Stimulated activated naive CD4-positive, alpha-beta T cell (primary cell): ENCODE data around the gene SCAI.
"Not testable (repeated sequence)": the region's sequence is repeated elsewhere in the genome, so short reads cannot be mapped to it uniquely, and the experiment has no call there.

ENCODE experiments used
- DNase-seq, 6 experiments: peaks; one replicate each; lab custom pipeline; 2025; lab: John Stamatoyannopoulos, UW

SCAI gene

DNA sequence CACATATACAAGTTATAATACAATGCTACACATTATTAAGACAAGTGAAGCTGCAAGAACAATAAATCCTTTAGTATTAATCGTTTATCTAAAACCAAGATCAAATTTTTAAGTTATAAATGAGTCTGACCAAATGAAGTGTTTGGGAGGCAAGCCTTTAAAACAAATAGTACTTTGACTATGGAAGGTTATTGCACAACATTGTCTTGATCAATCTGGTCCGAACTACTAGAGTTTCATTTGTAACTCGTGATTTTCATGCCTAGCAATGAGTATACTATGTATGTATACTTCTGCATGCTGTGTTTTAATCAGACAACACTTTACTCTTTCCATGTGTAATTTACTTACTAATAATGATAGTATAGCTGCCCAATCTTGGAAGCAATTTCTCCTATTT lies 115.3 kb downstream of the SCAI start:
- no peak for DNase-seq

DNA sequence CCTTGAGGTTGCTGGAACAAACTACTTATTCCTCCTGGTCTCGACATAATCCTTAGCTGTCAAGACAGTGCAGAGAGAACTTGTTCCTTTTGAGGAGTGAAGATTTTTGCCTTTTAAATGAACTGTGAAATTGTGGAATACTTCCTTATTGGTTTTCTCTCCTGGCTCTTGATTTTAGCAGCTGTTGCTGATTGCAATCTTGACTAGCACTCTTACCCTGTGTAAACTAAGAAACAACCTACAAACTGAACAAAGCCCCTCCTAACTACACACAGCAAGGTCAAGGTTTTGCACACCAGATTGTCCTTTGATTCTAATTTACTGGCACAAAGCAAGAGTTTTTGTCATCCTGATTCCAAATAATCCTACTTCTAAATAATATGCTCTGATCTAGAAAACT lies 118.4 kb downstream of the SCAI start:
- no peak for DNase-seq

DNA sequence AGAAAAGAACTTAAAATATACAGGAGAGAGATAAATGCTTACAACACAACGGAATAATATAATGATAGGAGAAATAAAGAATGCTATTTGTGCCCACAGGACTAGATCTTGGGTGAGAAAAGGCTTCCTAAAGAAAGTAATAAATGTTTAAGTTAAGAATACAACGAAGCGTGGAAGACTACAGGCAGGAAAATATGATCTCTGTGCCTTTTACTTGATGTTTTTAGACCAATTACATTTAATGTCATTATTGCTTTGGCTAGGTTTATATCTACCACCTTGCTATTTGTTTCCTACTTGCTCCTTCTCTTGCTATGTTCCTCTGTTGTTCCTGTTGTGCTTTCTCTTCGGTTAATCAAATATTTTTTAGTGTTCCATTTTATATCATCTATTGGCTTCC lies 122.3 kb downstream of the SCAI start:
- DNase-seq: no peak

GRCh38 chr9:125015655-125016054 lies 127.7 kb downstream of the SCAI start:
- not testable (repeated sequence) for DNase-seq

DNA sequence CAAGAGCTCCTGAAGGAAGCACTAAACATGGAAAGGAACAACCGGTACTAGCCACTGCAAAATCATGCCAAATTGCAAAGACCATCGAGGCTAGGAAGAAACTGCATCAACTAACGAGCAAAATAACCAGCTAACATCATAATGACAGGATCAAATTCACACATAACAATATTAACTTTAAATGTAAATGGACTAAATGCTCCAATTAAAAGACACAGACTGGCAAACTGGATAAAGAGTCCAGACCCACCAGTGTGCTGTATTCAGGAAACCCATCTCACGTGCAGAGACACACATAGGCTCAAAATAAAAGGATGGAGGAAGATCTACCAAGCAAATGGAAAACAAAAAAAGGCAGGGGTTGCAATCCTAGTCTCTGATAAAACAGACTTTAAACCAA lies 131.3 kb downstream of the SCAI start:
- not testable (repeated sequence) for DNase-seq

GRCh38 chr9:125008599-125008998 lies 134.7 kb downstream of the SCAI start:
- DNase-seq: no peak

GRCh38 chr9:125003332-125003731 lies 140.0 kb downstream of the SCAI start:
- no peak for DNase-seq

GRCh38 chr9:124983698-124984097 lies 159.6 kb downstream of the SCAI start:
- no peak for DNase-seq

DNA sequence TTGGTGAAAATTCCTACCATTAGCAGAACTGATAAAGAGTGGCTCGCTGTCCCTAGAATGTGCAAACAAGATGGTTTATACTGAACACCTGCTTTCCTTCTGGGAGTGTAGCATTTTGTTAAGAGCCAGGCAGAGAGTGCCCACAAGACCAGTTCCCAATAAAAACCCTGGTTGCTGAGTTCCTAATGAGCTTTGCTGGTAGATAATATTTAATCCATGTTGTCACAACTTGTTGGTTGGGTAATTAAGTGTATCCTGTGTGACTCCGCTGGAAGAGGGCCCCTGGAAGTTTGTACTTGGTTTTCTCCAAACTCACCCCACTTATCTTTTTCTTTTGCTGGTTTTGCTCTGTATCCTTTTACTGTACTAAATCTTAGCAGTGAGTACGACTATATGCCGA lies 162.9 kb downstream of the SCAI start:
- no peak for DNase-seq

DNA sequence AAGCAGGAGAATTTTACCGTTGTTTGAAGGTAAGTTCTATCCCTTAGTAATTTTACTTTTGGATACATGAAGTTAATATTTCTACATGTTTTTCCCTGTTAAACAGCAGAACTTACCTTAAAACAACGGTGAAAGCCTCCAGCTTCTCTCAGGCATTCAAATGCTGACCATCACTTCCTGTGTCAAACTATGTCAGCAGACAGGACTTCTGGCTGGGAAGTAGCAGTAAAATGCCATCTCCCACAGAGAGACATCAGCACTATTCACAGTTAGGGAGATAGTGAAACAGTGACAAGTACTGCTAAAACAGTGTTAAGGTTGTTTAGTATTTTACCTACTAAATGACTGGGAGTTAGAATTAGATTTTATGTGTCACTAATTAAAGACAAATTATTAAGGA lies 168.2 kb downstream of the SCAI start:
- no peak for DNase-seq

- DNase-seq: no peak
Measured at GRCh38 chr9:124973807-124974206, 169.5 kb downstream of the SCAI start.

- DNase-seq: no peak
Measured at GRCh38 chr9:124972241-124972770, 171.0 kb downstream of the SCAI start.

DNA sequence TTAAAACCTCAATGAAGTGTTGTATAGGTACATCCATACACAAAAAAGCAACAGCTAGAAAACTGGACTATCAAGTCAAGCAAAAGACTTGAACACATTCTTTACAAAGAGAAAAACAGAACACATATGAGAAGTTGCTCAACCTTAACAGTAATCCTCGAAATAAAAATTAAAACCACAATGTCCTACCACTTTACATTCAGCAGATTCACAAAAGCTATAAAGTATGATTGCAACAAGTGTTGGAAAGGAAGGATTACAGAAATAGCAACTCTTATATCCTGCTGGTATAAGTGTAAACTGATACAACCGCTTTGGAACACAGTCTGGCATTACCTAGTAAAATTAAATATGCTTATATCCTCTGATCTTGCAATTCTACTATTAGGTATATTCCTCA lies 173.9 kb downstream of the SCAI start:
- DNase-seq: no peak

- no peak for DNase-seq
Measured at GRCh38 chr9:124968238-124968637, 175.1 kb downstream of the SCAI start.

DNA sequence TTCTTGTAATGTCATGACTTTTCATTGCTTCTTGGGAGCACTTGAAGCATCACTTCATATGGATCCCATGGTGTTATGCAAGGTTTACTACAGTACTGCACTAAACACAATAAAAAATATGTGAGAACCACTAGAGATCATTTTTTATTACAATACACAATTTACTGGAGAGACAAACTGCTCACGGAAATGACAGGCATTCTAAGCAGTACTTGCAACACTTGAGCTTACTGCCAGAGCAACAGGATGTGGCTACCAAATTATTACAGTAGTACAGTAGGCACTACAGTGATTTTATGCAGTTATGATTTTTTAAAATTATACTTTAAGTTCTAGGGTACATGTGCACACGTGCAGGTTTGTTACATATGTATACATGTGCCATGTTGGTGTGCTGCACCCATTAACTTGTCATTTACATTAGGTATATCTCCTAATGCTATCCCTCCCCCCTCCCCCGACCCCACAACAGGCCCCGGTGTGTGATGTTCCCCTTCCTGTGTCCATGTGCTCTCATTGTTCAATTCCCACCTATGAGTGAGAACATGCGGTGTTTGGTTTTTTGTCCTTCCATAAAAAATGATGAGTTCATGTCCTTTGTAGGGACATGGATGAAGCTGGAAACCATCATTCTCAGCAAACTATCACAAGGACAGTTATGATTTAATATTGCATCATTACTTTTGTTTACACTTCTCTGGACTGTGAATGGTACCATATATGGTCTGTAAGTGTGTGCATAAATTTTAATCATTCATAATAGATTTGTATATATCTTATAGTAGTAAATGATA lies 177.4 kb downstream of the SCAI start:
- peak in 3 of 6 experiments; percentile 74 to 76 (median 75) for DNase-seq

DNA sequence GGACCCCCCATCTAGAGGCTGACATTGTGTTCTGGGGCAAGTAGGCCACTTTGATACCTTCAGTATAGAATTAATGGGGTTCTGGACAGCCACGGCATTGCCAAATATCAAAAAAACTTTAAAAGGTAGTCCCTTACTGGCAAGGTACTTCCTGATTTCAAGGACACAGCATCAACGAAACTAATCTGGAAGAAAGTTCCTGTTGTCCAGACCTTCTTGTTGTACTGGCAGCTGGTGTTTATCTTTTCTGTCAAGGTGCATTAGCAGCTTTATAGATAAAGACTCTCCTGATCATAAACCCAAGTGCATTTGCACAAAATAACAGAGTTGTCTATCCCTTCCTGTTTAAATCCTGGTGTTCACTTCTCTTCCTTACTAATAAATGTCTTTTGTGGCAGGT lies 178.7 kb downstream of the SCAI start:
- peak in 1 of 6 experiments; percentile 4 for DNase-seq

DNA sequence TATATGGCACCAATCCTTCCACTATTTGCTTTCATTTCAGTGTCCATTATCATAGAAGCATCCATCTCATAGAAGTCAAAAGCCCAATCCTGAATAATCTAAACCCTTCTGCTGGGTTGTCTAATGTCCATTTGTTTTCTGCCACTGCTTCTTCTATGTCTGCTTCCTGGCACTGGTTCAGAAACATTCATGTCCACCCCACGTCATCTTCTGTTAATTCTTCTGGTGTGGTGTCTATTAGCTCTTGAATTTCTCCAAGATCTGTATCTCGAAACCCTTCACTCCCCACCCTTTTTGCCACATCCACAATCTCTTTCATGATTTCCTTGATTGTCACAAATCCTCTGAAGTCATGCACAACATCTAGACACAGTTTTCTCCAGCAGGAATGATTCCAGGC lies 179.3 kb downstream of the SCAI start:
- DNase-seq: no peak

DNA sequence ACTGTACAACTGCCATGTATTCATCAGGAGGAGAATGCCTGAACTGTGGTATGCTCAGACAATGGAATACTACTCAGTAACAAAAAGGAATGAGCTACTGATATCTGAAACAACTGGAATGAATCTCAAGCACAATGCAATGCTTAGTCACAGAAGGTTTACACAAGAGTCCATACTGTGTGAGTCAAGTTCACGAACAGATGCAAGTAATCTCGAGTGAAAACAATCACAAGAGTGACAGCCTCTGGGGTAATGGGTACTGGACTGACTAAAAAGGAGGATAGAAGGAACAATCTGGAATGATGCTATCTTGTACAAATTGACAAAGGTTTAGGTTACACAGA lies 182.9 kb downstream of the SCAI start:
- DNase-seq: no peak

DNA sequence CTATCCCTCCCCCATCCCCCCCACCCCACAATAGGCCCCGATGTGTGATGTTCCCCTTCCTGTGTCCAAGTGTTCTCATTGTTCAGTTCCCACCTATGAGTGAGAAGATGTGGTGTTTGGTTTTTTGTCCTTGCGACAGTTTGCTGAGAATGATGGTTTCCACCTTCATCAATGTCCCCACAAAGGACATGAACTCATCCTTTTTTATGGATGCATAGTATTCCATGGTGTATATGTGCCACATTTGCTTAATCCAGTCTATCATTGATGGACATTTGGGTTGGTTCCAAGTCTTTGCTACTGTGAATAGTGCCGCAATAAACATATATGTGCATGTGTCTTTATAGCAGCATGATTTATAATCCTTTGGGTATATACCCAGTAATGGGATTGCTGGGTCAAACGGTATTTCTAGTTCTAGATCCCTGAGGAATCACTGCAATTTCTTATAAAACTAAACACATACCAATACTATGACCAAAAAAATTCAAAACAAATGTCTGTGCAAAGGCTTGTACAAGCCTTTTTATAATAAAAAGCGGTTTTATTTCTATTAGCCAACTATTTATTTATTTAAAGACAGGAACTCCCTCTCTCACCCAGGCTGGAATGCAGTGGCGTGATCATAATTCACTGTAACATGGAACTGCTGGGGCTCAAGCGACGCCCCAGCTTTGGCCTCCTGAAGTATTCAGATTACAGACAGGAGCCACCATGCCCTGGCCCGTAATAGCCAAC lies 183.5 kb downstream of the SCAI start:
- not testable (repeated sequence) for DNase-seq

DNA sequence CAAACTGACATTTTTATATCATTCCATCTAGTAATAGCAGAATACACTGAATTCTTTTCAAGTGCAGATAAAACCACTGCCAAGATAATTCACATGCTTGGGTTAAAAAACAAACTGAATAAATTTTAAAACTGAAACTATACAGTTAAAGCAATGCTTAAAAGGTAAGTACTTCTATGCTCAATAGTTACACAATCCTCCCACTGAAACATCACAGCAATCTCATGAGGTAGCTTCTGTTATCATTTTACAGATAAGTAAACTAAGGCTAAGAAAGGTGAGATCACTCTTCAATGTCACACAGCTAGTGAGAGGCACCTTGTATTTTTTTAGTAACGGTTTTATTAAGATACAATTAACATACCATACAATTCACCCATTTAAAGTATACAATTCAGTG lies 189.1 kb downstream of the SCAI start:
- no peak for DNase-seq

GRCh38 chr9:124950050-124950718 lies 193.1 kb downstream of the SCAI start:
- no peak for DNase-seq

GRCh38 chr9:124949387-124949786 lies 193.9 kb downstream of the SCAI start:
- no peak for DNase-seq
